Natural killer cell (primary cell): ENCODE results near the gene ZMIZ1. TPM values are rescaled to one million over a fixed set of nuclear protein-coding genes. Genes with fewer than 3 reads are reported as not detected.

ENCODE experiments used
- ATAC-seq, 3 donors: fragments of 150-1000 bp in 2 of 3; fragments of 200-7000 bp in 1 of 3; cut with Tn5 transposase; 1 replicate in 1 of 3; 2 replicates in 2 of 3; pipeline ENCODE4 v1.10.0; 2021; ENCODE audit warnings: mild to moderate bottlenecking in 2 of 3, moderate library complexity in 2 of 3
- DNase-seq, 2 donors: peaks; one replicate each; pipeline versions ENCODE4 v3.0.0 to v3.0.0-alpha.2; 2013 to 2021; ENCODE audit warnings: mixed read lengths in 1 of 2
- H3K27ac ChIP-seq: one replicate; pipeline ENCODE4 v1.5.1; 2013; ENCODE audit warnings: mild to moderate bottlenecking, low read length
- H3K27me3 ChIP-seq: one replicate; pipeline ENCODE4 v1.6.1; 2013; ENCODE audit warnings: low read length; ENCODE audit not compliant: control insufficient read depth, insufficient read depth
- H3K36me3 ChIP-seq: one replicate; pipeline ENCODE4 v1.6.1; 2013; ENCODE audit warnings: low read length; ENCODE audit not compliant: control insufficient read depth, insufficient read depth
- H3K4me1 ChIP-seq: one replicate; pipeline ENCODE4 v1.6.1; 2013; ENCODE audit warnings: low read length; ENCODE audit not compliant: control insufficient read depth, insufficient read depth
- H3K4me3 ChIP-seq: one replicate; pipeline ENCODE4 v1.5.1; 2013; ENCODE audit warnings: low read length
- H3K9me3 ChIP-seq: one replicate; pipeline ENCODE4 v1.6.1; 2013; ENCODE audit warnings: low read length; ENCODE audit not compliant: control insufficient read depth, insufficient read depth
- H3K27ac Mint-ChIP-seq, 2 donors: one replicate each; pipeline ENCODE4 v1.8.0; 2022; ENCODE audit warnings: mild to moderate bottlenecking in 2 of 2, mixed read lengths in 2 of 2, moderate library complexity in 1 of 2
- H3K27me3 Mint-ChIP-seq, 2 donors: one replicate each; pipeline ENCODE4 v1.8.0; 2022; ENCODE audit warnings: low read depth in 2 of 2, mixed read lengths in 2 of 2
- H3K36me3 Mint-ChIP-seq: one replicate; pipeline ENCODE4 v1.8.0; 2022; ENCODE audit warnings: mixed read lengths
- H3K4me1 Mint-ChIP-seq, 2 donors: one replicate each; pipeline ENCODE4 v1.8.0; 2022; ENCODE audit warnings: mixed read lengths in 2 of 2
- H3K4me3 Mint-ChIP-seq: one replicate; pipeline ENCODE4 v1.8.0; 2022; ENCODE audit warnings: mild to moderate bottlenecking, moderate library complexity, mixed read lengths
- H3K9me3 Mint-ChIP-seq, 2 donors: one replicate each; pipeline ENCODE4 v1.8.0; 2022; ENCODE audit warnings: mixed read lengths in 2 of 2
- WGBS: methylation state at CpG from one replicate; pipeline ENCODE4 v1.1.7; 2013; ENCODE audit warnings: missing lambda C conversion rate; ENCODE audit not compliant: insufficient coverage; 5-methylcytosine and 5-hydroxymethylcytosine counted together
- intact Hi-C: fragments of 100-400 bp; cut with micrococcal nuclease; formaldehyde crosslinking; loops from one replicate; pipeline ENCODE4 v1.14.2; 2022
- total RNA-seq, 4 donors: library from RNA; stranded (reverse); fragments of 120-200 nt in 1 of 4; gene quantifications; one replicate each; pipeline versions ENCODE4 v1.2.3 to v1.2.4, GENCODE V29; 2013 to 2022
- TF ChIP-seq, protein P1 (sequence below): fragments of 200-600 bp; IDR thresholded peaks from one replicate; pipeline ENCODE4 v1.8.0; 2022; ENCODE audit warnings: antibody characterized with exemption

Gene ZMIZ1, protein sequence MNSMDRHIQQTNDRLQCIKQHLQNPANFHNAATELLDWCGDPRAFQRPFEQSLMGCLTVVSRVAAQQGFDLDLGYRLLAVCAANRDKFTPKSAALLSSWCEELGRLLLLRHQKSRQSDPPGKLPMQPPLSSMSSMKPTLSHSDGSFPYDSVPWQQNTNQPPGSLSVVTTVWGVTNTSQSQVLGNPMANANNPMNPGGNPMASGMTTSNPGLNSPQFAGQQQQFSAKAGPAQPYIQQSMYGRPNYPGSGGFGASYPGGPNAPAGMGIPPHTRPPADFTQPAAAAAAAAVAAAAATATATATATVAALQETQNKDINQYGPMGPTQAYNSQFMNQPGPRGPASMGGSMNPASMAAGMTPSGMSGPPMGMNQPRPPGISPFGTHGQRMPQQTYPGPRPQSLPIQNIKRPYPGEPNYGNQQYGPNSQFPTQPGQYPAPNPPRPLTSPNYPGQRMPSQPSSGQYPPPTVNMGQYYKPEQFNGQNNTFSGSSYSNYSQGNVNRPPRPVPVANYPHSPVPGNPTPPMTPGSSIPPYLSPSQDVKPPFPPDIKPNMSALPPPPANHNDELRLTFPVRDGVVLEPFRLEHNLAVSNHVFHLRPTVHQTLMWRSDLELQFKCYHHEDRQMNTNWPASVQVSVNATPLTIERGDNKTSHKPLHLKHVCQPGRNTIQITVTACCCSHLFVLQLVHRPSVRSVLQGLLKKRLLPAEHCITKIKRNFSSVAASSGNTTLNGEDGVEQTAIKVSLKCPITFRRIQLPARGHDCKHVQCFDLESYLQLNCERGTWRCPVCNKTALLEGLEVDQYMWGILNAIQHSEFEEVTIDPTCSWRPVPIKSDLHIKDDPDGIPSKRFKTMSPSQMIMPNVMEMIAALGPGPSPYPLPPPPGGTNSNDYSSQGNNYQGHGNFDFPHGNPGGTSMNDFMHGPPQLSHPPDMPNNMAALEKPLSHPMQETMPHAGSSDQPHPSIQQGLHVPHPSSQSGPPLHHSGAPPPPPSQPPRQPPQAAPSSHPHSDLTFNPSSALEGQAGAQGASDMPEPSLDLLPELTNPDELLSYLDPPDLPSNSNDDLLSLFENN
- 10 to 100 TPM; 36.5 to 51.5 (median 37.9) TPM for total RNA-seq
- total RNA-seq (2013): 11.2 TPM

DNA sequence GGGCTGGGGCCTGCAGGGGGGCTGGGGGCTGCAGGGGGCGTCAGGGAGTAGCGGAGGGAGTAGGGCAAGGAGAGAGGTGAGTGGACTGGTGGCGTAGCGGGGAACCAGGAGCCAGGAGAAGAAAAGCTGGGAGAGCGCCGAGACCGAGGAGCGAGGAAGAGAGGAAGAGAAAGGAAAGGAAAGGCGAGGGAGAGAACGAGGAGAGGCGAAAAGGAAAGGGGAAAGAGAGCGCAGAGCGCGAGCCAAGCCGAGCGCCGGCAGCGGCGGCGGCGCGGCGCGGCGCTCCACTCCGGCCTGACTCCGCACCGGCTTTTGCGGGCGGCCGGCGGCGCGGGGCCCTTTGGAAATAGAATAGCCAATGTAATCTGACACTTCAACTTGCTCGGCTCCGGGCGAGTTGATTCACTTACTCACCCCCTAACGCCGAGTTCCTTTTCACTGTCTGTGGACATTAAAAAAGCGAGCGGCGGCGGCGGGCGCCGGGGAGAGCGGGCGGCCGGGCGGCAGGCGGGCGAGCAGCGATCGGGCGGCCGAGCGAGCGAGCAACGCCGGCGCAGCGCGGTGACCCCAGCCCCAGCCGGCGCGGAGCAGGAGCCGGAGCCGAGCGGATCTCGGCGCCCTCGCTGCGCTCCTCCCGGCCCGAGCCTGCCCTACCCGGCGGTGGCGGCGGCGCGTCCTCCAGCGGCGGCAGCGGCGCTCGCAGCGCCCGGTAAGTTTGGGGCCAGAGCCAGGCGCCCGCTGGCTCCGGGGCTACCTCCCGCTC, at the start of gene ZMIZ1:
Gene ZMIZ1 (plus strand): TSS at position 405 of the 763 bp plus-strand sequence. CDS start 132,667 bp downstream, outside the sequence.
- Mint-ChIP-seq H3K4me3 (peak within 1 kb of the TSS; percentile 91), H3K4me1 (peaks cover 8 to 72% of the 10 kb centered on the region in 2 donors), H3K9me3 (no peaks in the 10 kb centered on the region), H3K27me3 (no peaks in the 10 kb centered on the region), H3K36me3 (no peaks in the 10 kb centered on the region), H3K27ac (peak within 1 kb of the TSS; percentile 69 to 92)
- intact Hi-C loops: loop anchor here (2.0 to 5.0 kb wide), 2 partner anchors 42 to 79 kb away; no protein-coding TSS in a partner anchor
- TF ChIP-seq, protein P1, sequence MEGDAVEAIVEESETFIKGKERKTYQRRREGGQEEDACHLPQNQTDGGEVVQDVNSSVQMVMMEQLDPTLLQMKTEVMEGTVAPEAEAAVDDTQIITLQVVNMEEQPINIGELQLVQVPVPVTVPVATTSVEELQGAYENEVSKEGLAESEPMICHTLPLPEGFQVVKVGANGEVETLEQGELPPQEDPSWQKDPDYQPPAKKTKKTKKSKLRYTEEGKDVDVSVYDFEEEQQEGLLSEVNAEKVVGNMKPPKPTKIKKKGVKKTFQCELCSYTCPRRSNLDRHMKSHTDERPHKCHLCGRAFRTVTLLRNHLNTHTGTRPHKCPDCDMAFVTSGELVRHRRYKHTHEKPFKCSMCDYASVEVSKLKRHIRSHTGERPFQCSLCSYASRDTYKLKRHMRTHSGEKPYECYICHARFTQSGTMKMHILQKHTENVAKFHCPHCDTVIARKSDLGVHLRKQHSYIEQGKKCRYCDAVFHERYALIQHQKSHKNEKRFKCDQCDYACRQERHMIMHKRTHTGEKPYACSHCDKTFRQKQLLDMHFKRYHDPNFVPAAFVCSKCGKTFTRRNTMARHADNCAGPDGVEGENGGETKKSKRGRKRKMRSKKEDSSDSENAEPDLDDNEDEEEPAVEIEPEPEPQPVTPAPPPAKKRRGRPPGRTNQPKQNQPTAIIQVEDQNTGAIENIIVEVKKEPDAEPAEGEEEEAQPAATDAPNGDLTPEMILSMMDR: no peak
- Histone ChIP-seq H3K27ac (peak within 1 kb of the TSS; percentile 45), H3K36me3 (no peaks in the 10 kb centered on the region), H3K4me3 (peak within 1 kb of the TSS; percentile 82), H3K27me3 (no peaks in the 10 kb centered on the region), H3K9me3 (no peaks in the 10 kb centered on the region), H3K4me1 (peaks cover 63% of the 10 kb centered on the region)
- ATAC-seq (peak; percentile 64 to 79 (median 74)), DNase-seq (peak; percentile 82 to 87)
- WGBS: under 1% methylated on average over 92 of the region's 92 CpGs

- H3K9me3 ChIP-seq: peaks cover 8% of the 10 kb centered on the region
- H3K4me1 ChIP-seq: peaks cover 5% of the 10 kb centered on the region
- H3K4me3 Mint-ChIP-seq: no peak overlapping the region
- H3K27ac Mint-ChIP-seq: no peak overlapping the region
- no peaks in the 10 kb centered on the region for H3K36me3 ChIP-seq
- no peak overlapping the region for H3K4me3 ChIP-seq
- WGBS: 87% methylated on average over 5 of the region's 5 CpGs
- H3K27ac ChIP-seq: no peak overlapping the region
- H3K27me3 ChIP-seq: no peaks in the 10 kb centered on the region
- TF ChIP-seq, protein P1: no peak
- peaks cover 0 to 9% of the 10 kb centered on the region in 2 donors for H3K4me1 Mint-ChIP-seq
- ATAC-seq (no peak), DNase-seq (no peak)
- H3K36me3 Mint-ChIP-seq: no peaks in the 10 kb centered on the region
- H3K27me3 Mint-ChIP-seq: peaks cover 26 to 50% of the 10 kb centered on the region in 2 donors
- peaks cover 0 to 5% of the 10 kb centered on the region in 2 donors for H3K9me3 Mint-ChIP-seq
- intact Hi-C loops: no loop called here
Measured at GRCh38 chr10:79019441-79020014, 49.2 kb upstream of the ZMIZ1 start.

- no peaks in the 10 kb centered on the region for H3K36me3 ChIP-seq
- ATAC-seq (no peak), DNase-seq (no peak)
- Mint-ChIP-seq H3K36me3 (no peaks in the 10 kb centered on the region), H3K9me3 (peaks cover 0 to 5% of the 10 kb centered on the region in 2 donors), H3K27ac (no peak overlapping the region), H3K27me3 (peaks cover 26 to 50% of the 10 kb centered on the region in 2 donors), H3K4me3 (no peak overlapping the region), H3K4me1 (peaks cover 2 to 12% of the 10 kb centered on the region in 2 donors)
- TF ChIP-seq, protein P1: no peak
- no peak overlapping the region for H3K27ac ChIP-seq
- intact Hi-C loops: no loop called here
- H3K4me1 ChIP-seq: peaks cover 11% of the 10 kb centered on the region
- WGBS: 93% methylated on average over 5 of the region's 5 CpGs
- no peak overlapping the region for H3K4me3 ChIP-seq
- H3K9me3 ChIP-seq: peaks cover 8% of the 10 kb centered on the region
- no peaks in the 10 kb centered on the region for H3K27me3 ChIP-seq
Measured at GRCh38 chr10:79020015-79020491, 48.7 kb upstream of the ZMIZ1 start.
